Measurements from ENCODE around the gene KANSL2.

KANSL2 gene

DNA sequence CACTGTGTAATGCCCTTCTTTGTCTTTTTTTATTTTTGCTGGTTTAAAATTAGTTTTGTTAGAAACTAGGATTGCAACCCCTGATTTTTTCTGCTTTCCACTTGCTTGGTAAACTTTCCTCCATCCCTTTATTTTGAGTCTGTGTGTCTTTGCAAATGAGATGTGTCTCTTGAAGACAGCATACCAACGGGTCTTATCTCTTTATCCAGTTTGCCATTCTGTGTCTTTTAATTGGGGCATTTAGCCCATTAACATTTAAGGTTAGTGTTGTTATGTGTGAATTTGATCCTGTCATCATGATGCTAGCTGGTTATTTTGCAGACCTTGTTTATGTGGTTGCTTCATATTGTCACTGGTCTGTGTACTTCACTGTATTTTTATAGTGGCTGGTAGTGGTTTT lies 68.7 kb downstream of the KANSL2 start:
- Mint-ChIP-seq H3K9me3 (peaks cover 24% of the 10 kb centered on the region), H3K27me3 (peaks cover 18% of the 10 kb centered on the region), H3K4me3 (no peak overlapping the region), H3K36me3 (peaks cover 13% of the 10 kb centered on the region), H3K4me1 (peaks cover 2% of the 10 kb centered on the region), H3K27ac (no peak overlapping the region)
- ATAC-seq (ENCODE audit: low read depth) (no peak), DNase-seq (ENCODE audit: low spot score in 2 of 2) (no peak)

Data from memory B cell (primary cell).